Measurements from ENCODE around the gene RNF208.

RNF208 gene

DNA sequence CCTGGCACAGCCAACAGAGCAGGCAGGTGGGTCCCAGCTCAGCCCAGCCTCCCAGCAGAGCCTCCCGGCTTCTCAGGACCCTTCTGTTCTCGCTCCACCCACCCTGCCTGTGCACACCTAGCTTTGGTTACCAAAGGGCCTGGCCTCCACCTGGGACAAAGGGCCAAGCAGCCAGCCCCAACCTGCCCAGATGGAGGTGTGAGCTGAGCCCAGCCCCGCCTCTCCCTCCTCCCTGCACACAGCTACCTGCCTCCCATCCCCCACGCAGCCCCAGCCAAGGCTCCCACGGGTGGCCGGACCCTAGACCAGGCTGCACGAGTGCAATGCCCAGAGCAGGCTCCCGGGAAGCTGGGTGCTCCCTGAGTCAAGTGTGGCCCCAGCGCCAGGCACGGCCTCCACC is 27.1 kb downstream of the RNF208 start:
- CTCF ChIA-PET, result interaction anchor here (1.2 to 1.8 kb wide), 4 partner anchors 13 to 75 kb away, joined by 3 to 6 read pairs (median 4); partner anchors contain the start of genes RNF208 and RNF224
- no peak overlapping the region for H3K4me3 ChIP-seq (ENCODE audit: control insufficient read depth in 1 of 7, extremely low read depth in 1 of 7, insufficient read depth in 4 of 7, low read depth in 2 of 7, low read length in 6 of 7)
- H3K4me1 ChIP-seq (ENCODE audit: control extremely low read depth in 1 of 4, control insufficient read depth in 4 of 4, insufficient read depth in 4 of 4, low read length in 3 of 4), result peaks cover 0 to 33% (median 18%) of the 10 kb centered on the region in 4 experiments
- peaks cover 0 to 32% (median 13%) of the 10 kb centered on the region in 4 experiments for H3K36me3 ChIP-seq (ENCODE audit: control insufficient read depth in 4 of 4, insufficient read depth in 4 of 4, low read length in 3 of 4)
- H3K9me3 ChIP-seq (ENCODE audit: control extremely low read depth in 1 of 5, control insufficient read depth in 4 of 5, insufficient read depth in 2 of 5, low read depth in 1 of 5, low read length in 4 of 5), result no peaks in the 10 kb centered on the region
- H3K27ac ChIP-seq (ENCODE audit: insufficient read depth in 1 of 2, low read depth in 1 of 2, low read length in 2 of 2, poor library complexity in 1 of 2, severe bottlenecking in 2 of 2), result no peak overlapping the region
- POLR2A ChIA-PET, result no interaction called here
- no peak for DNase-seq
- peaks cover 0 to 9% (median 0%) of the 10 kb centered on the region in 5 experiments for H3K27me3 ChIP-seq (replicated peaks in 2 of 5; ENCODE audit: control insufficient read depth in 4 of 5, insufficient read depth in 5 of 5, low read length in 4 of 5)
- 97% methylated on average over 8 of the region's 10 CpGs for WGBS (ENCODE audit: insufficient coverage)

DNA sequence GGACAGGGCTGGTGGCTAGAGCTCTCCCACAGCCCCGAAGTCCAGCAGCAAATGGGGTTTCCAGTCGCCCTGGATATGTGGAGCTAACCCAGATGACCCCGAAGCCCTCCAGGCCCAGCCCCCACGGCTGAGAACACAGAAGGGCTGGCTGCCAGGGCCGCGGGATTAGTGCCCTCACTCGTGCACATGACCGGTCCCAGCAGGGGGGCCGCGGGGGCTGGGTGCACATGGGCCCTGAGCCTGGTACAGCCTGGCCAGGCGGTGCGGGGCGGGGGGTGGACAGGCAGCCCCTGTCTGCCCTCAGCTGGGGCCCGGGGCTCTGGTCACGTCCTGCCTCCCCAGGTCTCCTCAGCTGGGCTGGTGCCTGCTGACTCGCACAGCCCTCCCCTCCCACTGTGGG is 27.7 kb downstream of the RNF208 start:
- Histone ChIP-seq H3K9me3 (ENCODE audit: control extremely low read depth in 1 of 5, control insufficient read depth in 4 of 5, insufficient read depth in 2 of 5, low read depth in 1 of 5, low read length in 4 of 5) (no peaks in the 10 kb centered on the region), H3K27ac (ENCODE audit: insufficient read depth in 1 of 2, low read depth in 1 of 2, low read length in 2 of 2, poor library complexity in 1 of 2, severe bottlenecking in 2 of 2) (no peak overlapping the region), H3K27me3 (replicated peaks in 2 of 5; ENCODE audit: control insufficient read depth in 4 of 5, insufficient read depth in 5 of 5, low read length in 4 of 5) (peaks cover 0 to 4% (median 0%) of the 10 kb centered on the region in 5 experiments), H3K4me3 (ENCODE audit: control insufficient read depth in 1 of 7, extremely low read depth in 1 of 7, insufficient read depth in 4 of 7, low read depth in 2 of 7, low read length in 6 of 7) (no peak overlapping the region), H3K4me1 (ENCODE audit: control extremely low read depth in 1 of 4, control insufficient read depth in 4 of 4, insufficient read depth in 4 of 4, low read length in 3 of 4) (peaks cover 3 to 33% (median 18%) of the 10 kb centered on the region in 4 experiments), H3K36me3 (ENCODE audit: control insufficient read depth in 4 of 4, insufficient read depth in 4 of 4, low read length in 3 of 4) (peaks cover 0 to 35% (median 14%) of the 10 kb centered on the region in 4 experiments)
- WGBS (ENCODE audit: insufficient coverage), result 93% methylated on average over 13 of the region's 16 CpGs
- CTCF ChIA-PET, result interaction anchor here (1.2 to 1.8 kb wide), 4 partner anchors 13 to 74 kb away, joined by 3 to 6 read pairs (median 4); partner anchors contain the start of genes RNF208 and RNF224
- POLR2A ChIA-PET, result no interaction called here
- DNase-seq, result no peak

DNA sequence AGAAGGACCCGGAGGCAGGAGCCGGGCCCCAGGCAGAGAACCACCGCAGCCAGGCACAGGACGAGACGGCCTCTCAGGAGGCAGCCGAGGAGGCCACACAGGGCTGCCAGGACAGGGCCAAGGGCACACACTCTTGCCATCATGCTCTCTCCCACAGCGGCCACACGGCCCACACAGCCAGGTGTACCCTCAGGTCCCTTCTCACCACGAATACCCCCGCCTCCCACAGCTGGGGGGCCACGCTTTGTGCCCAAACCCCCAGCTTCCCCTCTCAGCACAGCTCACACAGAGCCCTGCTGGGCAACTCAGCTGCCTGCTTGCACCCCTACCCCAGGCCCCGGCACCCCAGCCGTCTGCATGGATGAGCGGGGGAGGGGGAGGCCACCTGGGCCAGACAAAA is 28.3 kb downstream of the RNF208 start:
- H3K27ac ChIP-seq (ENCODE audit: insufficient read depth in 1 of 2, low read depth in 1 of 2, low read length in 2 of 2, poor library complexity in 1 of 2, severe bottlenecking in 2 of 2), result no peak overlapping the region
- peaks cover 3 to 31% (median 19%) of the 10 kb centered on the region in 4 experiments for H3K4me1 ChIP-seq (ENCODE audit: control extremely low read depth in 1 of 4, control insufficient read depth in 4 of 4, insufficient read depth in 4 of 4, low read length in 3 of 4)
- no peak overlapping the region for H3K4me3 ChIP-seq (ENCODE audit: control insufficient read depth in 1 of 7, extremely low read depth in 1 of 7, insufficient read depth in 4 of 7, low read depth in 2 of 7, low read length in 6 of 7)
- WGBS (ENCODE audit: insufficient coverage), result 98% methylated on average over 12 of the region's 14 CpGs
- H3K9me3 ChIP-seq (ENCODE audit: control extremely low read depth in 1 of 5, control insufficient read depth in 4 of 5, insufficient read depth in 2 of 5, low read depth in 1 of 5, low read length in 4 of 5), result no peaks in the 10 kb centered on the region
- POLR2A ChIA-PET, result no interaction called here
- DNase-seq, result no peak
- H3K36me3 ChIP-seq (ENCODE audit: control insufficient read depth in 4 of 4, insufficient read depth in 4 of 4, low read length in 3 of 4), result peaks cover 0 to 35% (median 14%) of the 10 kb centered on the region in 4 experiments
- CTCF ChIA-PET, result interaction anchor here (1.2 to 2.5 kb wide), 4 partner anchors 14 to 74 kb away, joined by 3 to 12 read pairs (median 4); partner anchors contain the start of genes RNF208 and RNF224
- H3K27me3 ChIP-seq (replicated peaks in 2 of 5; ENCODE audit: control insufficient read depth in 4 of 5, insufficient read depth in 5 of 5, low read length in 4 of 5), result no peaks in the 10 kb centered on the region

DNA sequence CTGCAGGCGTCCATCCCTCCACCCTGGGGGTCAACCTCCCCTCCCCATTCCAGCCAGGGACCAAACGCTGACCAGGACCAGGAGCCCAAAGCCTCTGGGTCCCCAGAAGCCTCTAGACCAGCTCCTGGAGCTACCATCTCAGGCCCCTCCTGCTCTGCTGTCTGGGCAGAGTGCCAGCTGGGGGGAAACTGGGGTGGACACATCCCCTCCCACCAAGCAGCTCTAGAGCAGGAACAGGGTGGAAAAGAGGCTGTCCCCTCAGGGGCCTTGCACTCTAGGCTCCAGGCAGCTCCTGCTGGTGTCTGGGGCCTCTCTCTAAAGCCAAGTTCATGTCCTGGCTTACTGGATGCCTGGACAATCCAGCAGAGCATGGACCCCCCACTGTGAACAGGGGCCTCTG is 29.2 kb downstream of the RNF208 start:
- ChIA-PET CTCF (interaction anchor here (1.3 to 2.5 kb wide), 3 partner anchors 11 to 34 kb away, joined by 3 to 12 read pairs (median 5); partner anchors contain the start of gene RNF224), POLR2A (interaction anchor here (0.6 kb wide), 1 partner anchor 358 kb away, joined by 7 read pairs; no protein-coding TSS in a partner anchor)
- H3K27ac ChIP-seq (ENCODE audit: insufficient read depth in 1 of 2, low read depth in 1 of 2, low read length in 2 of 2, poor library complexity in 1 of 2, severe bottlenecking in 2 of 2), result no peak overlapping the region
- 100% methylated on average over 1 of the region's 2 CpGs for WGBS (ENCODE audit: insufficient coverage)
- peaks cover 3 to 25% (median 21%) of the 10 kb centered on the region in 4 experiments for H3K4me1 ChIP-seq (ENCODE audit: control extremely low read depth in 1 of 4, control insufficient read depth in 4 of 4, insufficient read depth in 4 of 4, low read length in 3 of 4)
- H3K4me3 ChIP-seq (ENCODE audit: control insufficient read depth in 1 of 7, extremely low read depth in 1 of 7, insufficient read depth in 4 of 7, low read depth in 2 of 7, low read length in 6 of 7), result no peak overlapping the region
- H3K36me3 ChIP-seq (ENCODE audit: control insufficient read depth in 4 of 4, insufficient read depth in 4 of 4, low read length in 3 of 4), result peaks cover 0 to 35% (median 14%) of the 10 kb centered on the region in 4 experiments
- H3K9me3 ChIP-seq (ENCODE audit: control extremely low read depth in 1 of 5, control insufficient read depth in 4 of 5, insufficient read depth in 2 of 5, low read depth in 1 of 5, low read length in 4 of 5), result no peaks in the 10 kb centered on the region
- DNase-seq, result no peak
- H3K27me3 ChIP-seq (replicated peaks in 2 of 5; ENCODE audit: control insufficient read depth in 4 of 5, insufficient read depth in 5 of 5, low read length in 4 of 5), result no peaks in the 10 kb centered on the region

DNA sequence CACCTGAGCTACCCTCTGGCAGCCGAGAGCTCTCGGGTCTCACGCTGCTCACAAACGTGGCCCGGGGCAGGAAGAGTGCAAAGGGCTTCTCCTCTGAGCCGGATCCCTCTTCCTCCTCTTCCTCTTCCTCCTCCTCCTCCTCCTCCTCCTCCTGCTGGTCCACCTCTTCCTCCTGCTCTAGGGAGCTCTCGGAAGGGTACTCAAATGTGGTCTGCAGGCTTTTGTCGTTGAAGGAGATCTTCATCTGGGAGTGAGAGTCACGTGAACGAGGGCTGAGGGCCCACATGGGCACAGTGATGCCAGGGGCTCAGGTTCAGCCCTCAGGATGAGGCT is 29.6 kb downstream of the RNF208 start:
- Histone ChIP-seq H3K9me3 (ENCODE audit: control extremely low read depth in 1 of 5, control insufficient read depth in 4 of 5, insufficient read depth in 2 of 5, low read depth in 1 of 5, low read length in 4 of 5) (no peaks in the 10 kb centered on the region), H3K27ac (ENCODE audit: insufficient read depth in 1 of 2, low read depth in 1 of 2, low read length in 2 of 2, poor library complexity in 1 of 2, severe bottlenecking in 2 of 2) (no peak overlapping the region), H3K36me3 (ENCODE audit: control insufficient read depth in 4 of 4, insufficient read depth in 4 of 4, low read length in 3 of 4) (peaks cover 0 to 35% (median 14%) of the 10 kb centered on the region in 4 experiments), H3K4me1 (ENCODE audit: control extremely low read depth in 1 of 4, control insufficient read depth in 4 of 4, insufficient read depth in 4 of 4, low read length in 3 of 4) (peaks cover 3 to 27% (median 25%) of the 10 kb centered on the region in 4 experiments), H3K4me3 (ENCODE audit: control insufficient read depth in 1 of 7, extremely low read depth in 1 of 7, insufficient read depth in 4 of 7, low read depth in 2 of 7, low read length in 6 of 7) (no peak overlapping the region), H3K27me3 (replicated peaks in 2 of 5; ENCODE audit: control insufficient read depth in 4 of 5, insufficient read depth in 5 of 5, low read length in 4 of 5) (no peaks in the 10 kb centered on the region)
- ChIA-PET CTCF (interaction anchor here (1.3 to 2.5 kb wide), 3 partner anchors 12 to 34 kb away, joined by 3 to 12 read pairs (median 5); partner anchors contain the start of gene RNF224), POLR2A (interaction anchor here (0.6 kb wide), 1 partner anchor 357 kb away, joined by 7 read pairs; no protein-coding TSS in a partner anchor)
- 98% methylated on average over 10 of the region's 10 CpGs for WGBS (ENCODE audit: insufficient coverage)
- DNase-seq, result no peak

DNA sequence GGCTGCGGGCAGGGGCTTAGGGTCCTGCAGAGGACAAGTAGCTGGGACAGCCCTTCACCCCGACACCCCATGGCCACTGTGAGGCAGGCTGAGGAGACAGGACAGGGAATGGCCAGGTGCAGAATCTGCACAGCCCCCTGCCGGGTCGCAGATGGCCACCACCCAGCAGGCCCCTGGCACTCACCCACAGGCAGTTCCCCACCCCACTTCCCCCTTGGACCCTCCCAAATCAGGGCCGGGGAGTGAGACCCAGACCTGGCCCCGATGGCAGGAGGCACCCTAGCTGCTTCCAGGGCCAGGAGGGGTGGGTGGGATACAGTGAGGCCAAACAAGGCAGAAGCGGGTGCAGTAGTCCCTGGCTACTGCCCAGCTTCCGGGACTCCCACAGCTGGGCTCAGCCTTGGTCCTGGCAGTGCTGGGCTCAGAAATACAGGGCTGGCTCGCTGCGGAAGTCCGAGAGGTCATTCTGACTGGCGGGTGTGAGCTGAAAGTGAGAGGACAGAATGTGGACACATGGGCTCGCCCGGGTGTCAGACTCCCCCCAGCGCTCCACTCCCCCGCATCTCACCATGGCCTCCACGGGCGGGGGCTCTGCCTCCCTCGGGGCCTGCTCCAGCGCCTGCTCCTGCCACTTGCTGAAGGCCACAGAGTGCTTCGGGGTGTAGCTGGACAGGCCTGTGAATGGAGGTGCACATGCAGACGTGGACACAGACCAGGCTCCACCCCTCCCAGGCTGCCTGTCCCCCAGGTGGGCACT is 30.2 kb downstream of the RNF208 start:
- Histone ChIP-seq H3K27ac (ENCODE audit: insufficient read depth in 1 of 2, low read depth in 1 of 2, low read length in 2 of 2, poor library complexity in 1 of 2, severe bottlenecking in 2 of 2) (no peak overlapping the region), H3K27me3 (replicated peaks in 2 of 5; ENCODE audit: control insufficient read depth in 4 of 5, insufficient read depth in 5 of 5, low read length in 4 of 5) (no peaks in the 10 kb centered on the region), H3K4me3 (ENCODE audit: control insufficient read depth in 1 of 7, extremely low read depth in 1 of 7, insufficient read depth in 4 of 7, low read depth in 2 of 7, low read length in 6 of 7) (no peak overlapping the region), H3K9me3 (ENCODE audit: control extremely low read depth in 1 of 5, control insufficient read depth in 4 of 5, insufficient read depth in 2 of 5, low read depth in 1 of 5, low read length in 4 of 5) (no peaks in the 10 kb centered on the region), H3K36me3 (ENCODE audit: control insufficient read depth in 4 of 4, insufficient read depth in 4 of 4, low read length in 3 of 4) (peaks cover 4 to 38% (median 15%) of the 10 kb centered on the region in 4 experiments), H3K4me1 (ENCODE audit: control extremely low read depth in 1 of 4, control insufficient read depth in 4 of 4, insufficient read depth in 4 of 4, low read length in 3 of 4) (peaks cover 3 to 32% (median 30%) of the 10 kb centered on the region in 4 experiments)
- CTCF ChIA-PET, result interaction anchor here (1.0 to 6.1 kb wide), 5 partner anchors 12 to 45 kb away, joined by 3 to 33 read pairs (median 5); partner anchors contain the start of gene RNF224
- 98% methylated on average over 13 of the region's 22 CpGs for WGBS (ENCODE audit: insufficient coverage)
- DNase-seq, result no peak
- POLR2A ChIA-PET, result no interaction called here

DNA sequence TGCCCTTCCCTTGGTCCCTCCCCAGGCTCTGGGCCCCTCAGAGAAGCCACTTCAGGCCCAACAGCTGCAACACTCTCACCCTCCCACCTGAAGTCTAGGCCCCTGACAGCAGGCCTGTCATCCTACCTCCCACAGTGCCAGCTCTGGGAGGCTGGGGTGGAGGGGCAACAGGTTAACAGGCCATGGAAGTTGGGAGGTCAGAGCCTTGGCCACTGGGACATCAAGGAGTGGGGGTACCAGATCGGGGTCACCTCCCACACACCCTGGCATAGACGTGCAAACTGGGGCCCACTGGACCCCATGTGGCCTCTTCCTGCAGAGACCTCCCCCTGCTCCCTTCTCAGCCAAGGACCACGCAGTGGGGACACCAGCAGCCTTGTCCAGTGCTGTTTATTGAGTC is 30.8 kb downstream of the RNF208 start:
- Histone ChIP-seq H3K4me3 (ENCODE audit: control insufficient read depth in 1 of 7, extremely low read depth in 1 of 7, insufficient read depth in 4 of 7, low read depth in 2 of 7, low read length in 6 of 7) (no peak overlapping the region), H3K36me3 (ENCODE audit: control insufficient read depth in 4 of 4, insufficient read depth in 4 of 4, low read length in 3 of 4) (peaks cover 5 to 44% (median 19%) of the 10 kb centered on the region in 4 experiments), H3K9me3 (ENCODE audit: control extremely low read depth in 1 of 5, control insufficient read depth in 4 of 5, insufficient read depth in 2 of 5, low read depth in 1 of 5, low read length in 4 of 5) (no peaks in the 10 kb centered on the region), H3K27ac (ENCODE audit: insufficient read depth in 1 of 2, low read depth in 1 of 2, low read length in 2 of 2, poor library complexity in 1 of 2, severe bottlenecking in 2 of 2) (no peak overlapping the region), H3K4me1 (ENCODE audit: control extremely low read depth in 1 of 4, control insufficient read depth in 4 of 4, insufficient read depth in 4 of 4, low read length in 3 of 4) (peaks cover 3 to 39% (median 36%) of the 10 kb centered on the region in 4 experiments), H3K27me3 (replicated peaks in 2 of 5; ENCODE audit: control insufficient read depth in 4 of 5, insufficient read depth in 5 of 5, low read length in 4 of 5) (no peaks in the 10 kb centered on the region)
- no peak for DNase-seq
- POLR2A ChIA-PET, result no interaction called here
- WGBS (ENCODE audit: insufficient coverage), result 77% methylated on average over 3 of the region's 3 CpGs
- CTCF ChIA-PET, result interaction anchor here (1.0 to 6.1 kb wide), 2 partner anchors 15 to 45 kb away, joined by 3 to 33 read pairs; no protein-coding TSS in a partner anchor

Data from common myeloid progenitor, CD34-positive (primary cell).